Thoracic aorta (tissue), 2 donors: ENCODE results near the gene GSTO2. TPM values are rescaled to one million over a fixed set of nuclear protein-coding genes. Genes with fewer than 3 reads are reported as not detected.
A peak's percentile ranks its signal among the peaks of the same experiment; 100 is the strongest.

Experiments
- ATAC-seq: fragments of 150-250 bp; one replicate; pipeline ENCODE4 v1.8.0; 2017; ENCODE audit warnings: low read depth; ENCODE audit not compliant: insufficient number of reproducible peaks, low FRiP score
- DNase-seq: peaks from one replicate; pipeline ENCODE4 v3.0.0-alpha.2; 2020; ENCODE audit warnings: low spot score
- H3K27ac ChIP-seq, 2 donors: fragments of 200-600 bp; sonication (generic); 1 replicate in 1 of 2; 2 replicates in 1 of 2; pipeline ENCODE4 v1.5.1; 2016; ENCODE audit warnings: mild to moderate bottlenecking in 2 of 2, moderate library complexity in 2 of 2
- H3K27me3 ChIP-seq: fragments of 200-600 bp; sonication (generic); replicated peaks from 2 replicates; pipeline ENCODE4 v1.6.0; 2016; ENCODE audit warnings: mild to moderate bottlenecking; ENCODE audit not compliant: insufficient read depth
- H3K36me3 ChIP-seq: fragments of 200-600 bp; sonication (generic); one replicate; pipeline ENCODE4 v1.5.1; 2016
- H3K4me1 ChIP-seq, 2 donors: fragments of 200-600 bp; sonication (generic); 1 replicate in 1 of 2; 2 replicates in 1 of 2; pipeline versions ENCODE4 v1.5.1 to v1.6.0; 2016; ENCODE audit warnings: low read depth in 2 of 2, mild to moderate bottlenecking in 1 of 2; ENCODE audit not compliant: control insufficient read depth in 1 of 2
- H3K4me3 ChIP-seq: fragments of 200-600 bp; sonication (generic); 2 replicates; pipeline ENCODE4 v1.5.1; 2016; ENCODE audit warnings: mild to moderate bottlenecking
- H3K9me3 ChIP-seq: fragments of 200-600 bp; sonication (generic); 2 replicates; pipeline ENCODE4 v1.5.1; 2016
- CTCF ChIP-seq: fragments of 200-600 bp; sonication (generic); IDR thresholded peaks from one replicate; pipeline ENCODE4 v1.5.1; 2019; ENCODE audit warnings: antibody characterized with exemption
- total RNA-seq, 2 donors: library from RNA; depleted of rRNA; stranded (reverse); fragments of >200 nt; gene quantifications; one replicate each; pipeline versions ENCODE4 v1.1.0 to v1.2.3, GENCODE V29; 2016

GSTO2 gene
- total RNA-seq, result 1 to 10 TPM; 2.8 to 3.0 TPM

DNA sequence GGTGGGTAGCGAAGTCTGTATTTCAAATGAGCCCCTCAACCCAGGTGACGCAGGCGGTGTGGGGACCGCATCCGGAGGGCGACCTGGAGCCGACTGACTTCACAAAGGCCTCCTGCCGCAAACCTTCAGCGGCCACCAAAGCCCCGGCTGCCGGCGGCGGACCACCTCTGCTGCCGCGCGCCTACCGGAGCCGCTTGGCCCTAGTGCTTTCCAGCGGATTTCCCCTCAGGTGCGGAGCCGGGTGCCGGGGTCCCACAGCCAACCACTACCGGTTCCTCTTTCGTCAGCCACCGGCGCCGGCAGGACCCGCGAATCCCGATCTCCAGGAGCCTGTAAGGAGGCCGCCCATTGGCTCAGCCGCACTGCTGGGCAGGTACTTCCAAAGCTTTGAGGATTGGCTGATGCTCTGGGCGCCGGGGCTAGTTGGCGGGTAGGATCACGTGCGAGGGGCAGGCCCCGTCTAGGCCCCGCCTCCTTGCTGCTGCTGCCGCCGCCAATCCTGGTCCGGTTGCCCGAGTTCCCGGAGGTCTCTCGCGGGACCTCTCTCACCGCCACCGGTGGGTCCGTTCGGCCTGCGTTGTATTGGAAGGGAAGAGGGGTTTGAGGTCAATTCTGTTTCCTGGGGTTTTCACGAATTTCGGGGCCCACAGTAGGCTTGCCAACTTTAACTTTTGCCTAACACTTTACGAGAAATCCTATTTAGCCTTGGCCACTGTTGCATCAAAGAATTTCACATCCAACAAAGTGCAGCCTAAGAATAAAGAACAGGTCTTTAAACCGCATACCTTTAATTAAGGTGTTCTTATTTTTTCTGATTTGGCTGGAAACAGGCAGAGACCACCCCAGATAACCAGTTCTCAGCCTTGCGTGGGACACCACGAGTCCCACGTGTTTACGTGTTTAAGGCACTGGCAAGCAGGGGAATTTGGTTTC, at the start of gene GSTO2:
TSS of gene GSTO2 (plus strand) at position 472 of the 933 bp plus-strand sequence. CDS start 5,732 bp downstream, outside the sequence.
- Histone ChIP-seq H3K4me3 (peak within 1 kb of the TSS; percentile 90), H3K9me3 (no peaks in the 10 kb centered on the region), H3K36me3 (peaks cover 9% of the 10 kb centered on the region), H3K27ac (peak within 1 kb of the TSS; percentile 73 to 91), H3K4me1 (peaks cover 10 to 13% of the 10 kb centered on the region in 2 donors), H3K27me3 (no peaks in the 10 kb centered on the region)
- DNase-seq, result peak; percentile 96
- peak; percentile 99 for ATAC-seq
- no peak for TF ChIP-seq CTCF

GRCh38 chr10:104220522-104220921, 48.5 kb upstream of the GSTO2 start:
- H3K27ac ChIP-seq, result no peak overlapping the region
- no peaks in the 10 kb centered on the region for H3K9me3 ChIP-seq
- no peak for TF ChIP-seq CTCF
- H3K36me3 ChIP-seq, result no peaks in the 10 kb centered on the region
- no peaks in the 10 kb centered on the region for H3K4me1 ChIP-seq
- H3K27me3 ChIP-seq, result no peaks in the 10 kb centered on the region
- no peak for ATAC-seq
- no peak for DNase-seq
- no peak overlapping the region for H3K4me3 ChIP-seq

- no peak for DNase-seq
- Histone ChIP-seq H3K4me1 (no peaks in the 10 kb centered on the region), H3K27me3 (no peaks in the 10 kb centered on the region), H3K36me3 (no peaks in the 10 kb centered on the region), H3K9me3 (no peaks in the 10 kb centered on the region), H3K27ac (no peak overlapping the region), H3K4me3 (no peak overlapping the region)
- ATAC-seq, result no peak
- no peak for TF ChIP-seq CTCF
Measured at GRCh38 chr10:104223304-104223703, 45.7 kb upstream of the GSTO2 start.

DNA sequence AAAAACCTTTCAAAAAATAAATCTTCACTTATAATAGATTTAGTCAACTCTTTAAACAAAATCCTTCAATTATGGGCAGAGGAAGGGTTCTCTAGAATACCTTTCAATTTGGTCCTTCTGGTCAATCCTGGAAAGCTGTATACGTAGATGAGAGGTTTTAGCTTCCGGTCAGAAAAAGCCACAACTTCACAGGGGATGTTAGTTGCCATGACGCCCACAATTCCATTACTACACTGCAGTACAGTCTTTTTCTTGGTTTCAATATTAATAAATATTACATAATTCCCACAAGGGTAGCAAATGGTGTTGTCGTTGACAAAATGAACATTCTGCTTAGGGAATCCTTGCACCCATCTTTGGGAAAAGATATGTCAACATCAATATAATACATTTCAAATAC, 38.5 kb upstream of the GSTO2 start:
- Histone ChIP-seq H3K27ac (no peak overlapping the region), H3K36me3 (no peaks in the 10 kb centered on the region), H3K9me3 (no peaks in the 10 kb centered on the region), H3K27me3 (no peaks in the 10 kb centered on the region), H3K4me3 (no peak overlapping the region), H3K4me1 (peaks cover 5 to 6% of the 10 kb centered on the region in 2 donors)
- DNase-seq (no peak), ATAC-seq (no peak)
- TF ChIP-seq CTCF, result no peak

GRCh38 chr10:104231784-104232612, 37.0 kb upstream of the GSTO2 start, which contains the start of gene CFAP43:
Gene CFAP43, minus strand, starts transcription at chr10:104232364. Its CDS starts 118 bp downstream, at chr10:104232246.
- H3K27ac ChIP-seq, result no peak within 1 kb of the TSS
- peaks cover 5 to 6% of the 10 kb centered on the region in 2 donors for H3K4me1 ChIP-seq
- peak; percentile 98 for ATAC-seq
- TF ChIP-seq CTCF, result no peak
- no peaks in the 10 kb centered on the region for H3K9me3 ChIP-seq
- H3K27me3 ChIP-seq, result no peaks in the 10 kb centered on the region
- H3K36me3 ChIP-seq, result no peaks in the 10 kb centered on the region
- H3K4me3 ChIP-seq, result peak within 1 kb of the TSS; percentile 75
- peak; percentile 94 for DNase-seq
